PFSK-1 (cell line): ENCODE measurements around the gene IL15.

Experiments used
- FOXP2 ChIP-seq: optimal IDR thresholded peaks from 2 replicates; pipeline ENCODE3; 2011; ENCODE audit warnings: borderline replicate concordance, control low read depth, inconsistent platforms; ENCODE audit not compliant: insufficient read depth; ENCODE audit errors: extremely low read length, extremely low read depth
- POLR2AphosphoS5 ChIP-seq: IDR thresholded peaks from 2 replicates; pipeline ENCODE4 v1.6.1; 2012; ENCODE audit warnings: low read depth, mild to moderate bottlenecking, control low read depth, low read length, moderate library complexity
- REST ChIP-seq, 2 experiments: IDR thresholded peaks; 2 replicates each; pipeline versions ENCODE4 v1.6.1 to v1.8.0; 2011 to 2012; ENCODE audit warnings: low read depth in 2 of 2, low read length in 2 of 2, control low read depth in 1 of 2, inconsistent platforms in 1 of 2, mild to moderate bottlenecking in 1 of 2, moderate library complexity in 1 of 2; ENCODE audit not compliant: insufficient read depth in 1 of 2
- SIN3A ChIP-seq: IDR thresholded peaks from 2 replicates; pipeline ENCODE4 v1.6.1; 2012; ENCODE audit warnings: mild to moderate bottlenecking, low read length, moderate library complexity, borderline replicate concordance; ENCODE audit not compliant: insufficient read depth
- TAF1 ChIP-seq: IDR thresholded peaks from 2 replicates; pipeline ENCODE4 v1.6.1; 2012; ENCODE audit warnings: low read length, control low read depth, borderline replicate concordance; ENCODE audit not compliant: insufficient read depth

- no peak for TF ChIP-seq REST (IDR thresholded peaks at IDR 0.05; ENCODE audit: insufficient read depth in 1 of 2, low read depth in 2 of 2, low read length in 2 of 2)
- no peak for TF ChIP-seq SIN3A
- no peak for TF ChIP-seq POLR2AphosphoS5
- no peak for TF ChIP-seq TAF1
- TF ChIP-seq FOXP2, result no peak
Measured at GRCh38 chr4:141757287-141757686, 120.9 kb downstream of the IL15 start.
